Measurements from ENCODE around the gene GAS6. TPM values are rescaled to one million over a fixed set of nuclear protein-coding genes. Genes with fewer than 3 reads are reported as not detected.

The GAS6 gene
- total RNA-seq, 1 experiment from 2014 or later = 20.9 TPM

GRCh38 chr13:113771709-113772331, 92.1 kb downstream of the GAS6 start:
- TF ChIP-seq CTCF (conservative IDR thresholded peaks at IDR 0.05; ENCODE audit: low read depth, low read length) = no peak
- TF ChIP-seq EZH2phosphoT487 (IDR thresholded peaks at IDR 0.05; ENCODE audit: borderline replicate concordance, low read length) = no peak
- BruUV-seq (replicated peaks) = TSS peak; percentile 69
- CTCF ChIA-PET = no interaction called here
- DNase-seq = peak; percentile 78
- Histone ChIP-seq H3K36me3 (ENCODE audit: low read depth, low read length) (peaks cover 9% of the 10 kb centered on the region; the same call in 1 of the 2 replicates), H3F3A (ENCODE audit: low read length, unreplicated experiment) (no peaks in the 10 kb centered on the region), H3K9me3 (ENCODE audit: low read length) (no peaks in the 10 kb centered on the region), H3K79me2 (ENCODE audit: low read length) (peaks cover 6% of the 10 kb centered on the region; the same call in 1 of the 2 replicates), H3K4me1 (ENCODE audit: insufficient read depth, low read length) (peaks cover 35% of the 10 kb centered on the region), H4K20me1 (ENCODE audit: low read length) (no peaks in the 10 kb centered on the region), H3K9me2 (replicated peaks; ENCODE audit: low read length) (no peaks in the 10 kb centered on the region), H3K27ac (ENCODE audit: low read length) (peak overlapping the region; percentile 92), H3K9ac (ENCODE audit: low read length) (peak overlapping the region; percentile 25; the same call in 1 of the 2 replicates), H3K4me3 (ENCODE audit: low read length) (no peak overlapping the region), H3K27me3 (ENCODE audit: low read length) (no peaks in the 10 kb centered on the region), H3K4me2 (ENCODE audit: low read length) (peak overlapping the region; percentile 46), H2AFZ (ENCODE audit: low read length) (peak overlapping the region; percentile 48; the same call in 1 of the 2 replicates)
- intact Hi-C loops (cut with micrococcal nuclease) = no loop called here
- POLR2A ChIA-PET (ENCODE audit: unreplicated experiment) = no interaction called here
- ATAC-seq = peak; percentile 60

- Histone ChIP-seq H3K4me3 (ENCODE audit: low read length) (no peak overlapping the region), H3K4me2 (ENCODE audit: low read length) (no peak overlapping the region), H3K36me3 (ENCODE audit: low read depth, low read length) (peaks cover 9% of the 10 kb centered on the region; the same call in 1 of the 2 replicates), H3K9me3 (ENCODE audit: low read length) (no peaks in the 10 kb centered on the region), H4K20me1 (ENCODE audit: low read length) (no peaks in the 10 kb centered on the region), H3K4me1 (ENCODE audit: insufficient read depth, low read length) (peaks cover 35% of the 10 kb centered on the region), H3F3A (ENCODE audit: low read length, unreplicated experiment) (no peaks in the 10 kb centered on the region), H2AFZ (ENCODE audit: low read length) (no peak overlapping the region), H3K27ac (ENCODE audit: low read length) (peak overlapping the region; percentile 92), H3K79me2 (ENCODE audit: low read length) (peaks cover 6% of the 10 kb centered on the region; the same call in 1 of the 2 replicates), H3K9ac (ENCODE audit: low read length) (no peak overlapping the region), H3K27me3 (ENCODE audit: low read length) (no peaks in the 10 kb centered on the region), H3K9me2 (replicated peaks; ENCODE audit: low read length) (no peaks in the 10 kb centered on the region)
- CTCF ChIA-PET = no interaction called here
- POLR2A ChIA-PET (ENCODE audit: unreplicated experiment) = no interaction called here
- BruUV-seq (replicated peaks) = no TSS peak
- TF ChIP-seq EZH2phosphoT487 (IDR thresholded peaks at IDR 0.05; ENCODE audit: borderline replicate concordance, low read length) = no peak
- TF ChIP-seq CTCF (conservative IDR thresholded peaks at IDR 0.05; ENCODE audit: low read depth, low read length) = no peak
- no peak for TF ChIP-seq EZH2 (IDR thresholded peaks at IDR 0.05; ENCODE audit: low read length, unreplicated experiment)
- DNase-seq = peak; percentile 22
- peak; percentile 36 for ATAC-seq
- intact Hi-C loops (cut with micrococcal nuclease) = no loop called here
Observed at GRCh38 chr13:113770937-113771336, 92.9 kb downstream of the GAS6 start.

Other genes starting within 250 kb of the GAS6 start
- gene ATP4B, start 205.9 kb downstream of the GAS6 start, total RNA-seq (2014; rRNA removed) = not detected in 2 replicates
- gene GRK1, start 196.9 kb downstream of the GAS6 start, total RNA-seq (2014; rRNA removed) = not detected in 2 replicates
- 26.9 and 35.5 TPM in 2 replicates for gene TMEM255B, start 104.8 kb downstream of the GAS6 start, total RNA-seq (2014; rRNA removed)
- 0.07 and 0.23 TPM in 2 replicates for gene C13orf46, start 110.0 kb upstream of the GAS6 start, total RNA-seq (2014; rRNA removed)